BLaER1 treated with 17β-estradiol and CSF1 and Interleukin-3, amounts not matched to agents 10 nM and 100 nM (cell line): ENCODE data around the gene CLCN7.
A peak's percentile ranks its signal among the peaks of the same experiment; 100 is the strongest.

ENCODE experiments used
- H3K27ac ChIP-seq, 11 experiments: shearing (Covaris generic); formaldehyde crosslinking; 2 replicates each; pipeline ENCODE4 v1.8.1; 2022
- H3K27me3 ChIP-seq, 11 experiments: shearing (Covaris generic); formaldehyde crosslinking; 2 replicates each; pipeline ENCODE4 v1.8.1; 2022
- H3K36me3 ChIP-seq, 11 experiments: shearing (Covaris generic); formaldehyde crosslinking; 2 replicates each; pipeline ENCODE4 v1.8.1; 2022
- H3K4me1 ChIP-seq, 10 experiments: shearing (Covaris generic); formaldehyde crosslinking; 2 replicates each; pipeline ENCODE4 v1.8.1; 2022
- H3K4me2 ChIP-seq, 11 experiments: shearing (Covaris generic); formaldehyde crosslinking; 2 replicates each; pipeline ENCODE4 v1.8.1; 2022
- H3K4me3 ChIP-seq, 10 experiments: shearing (Covaris generic); formaldehyde crosslinking; 2 replicates each; pipeline ENCODE4 v1.8.1; 2022
- H3K9ac ChIP-seq, 11 experiments: shearing (Covaris generic); formaldehyde crosslinking; 2 replicates each; pipeline ENCODE4 v1.8.1; 2022
- H3K9me3 ChIP-seq, 11 experiments: shearing (Covaris generic); formaldehyde crosslinking; replicated peaks in 1 of 11; 2 replicates each; pipeline ENCODE4 v1.8.1; 2022
- H4K20me1 ChIP-seq, 11 experiments: shearing (Covaris generic); formaldehyde crosslinking; 2 replicates each; pipeline ENCODE4 v1.8.1; 2022
- Cebpa-rat ChIP-seq, 11 experiments: shearing (Covaris generic); IDR thresholded peaks; 2 replicates each; pipeline ENCODE4 v1.8.1; 2022

Gene CLCN7

DNA sequence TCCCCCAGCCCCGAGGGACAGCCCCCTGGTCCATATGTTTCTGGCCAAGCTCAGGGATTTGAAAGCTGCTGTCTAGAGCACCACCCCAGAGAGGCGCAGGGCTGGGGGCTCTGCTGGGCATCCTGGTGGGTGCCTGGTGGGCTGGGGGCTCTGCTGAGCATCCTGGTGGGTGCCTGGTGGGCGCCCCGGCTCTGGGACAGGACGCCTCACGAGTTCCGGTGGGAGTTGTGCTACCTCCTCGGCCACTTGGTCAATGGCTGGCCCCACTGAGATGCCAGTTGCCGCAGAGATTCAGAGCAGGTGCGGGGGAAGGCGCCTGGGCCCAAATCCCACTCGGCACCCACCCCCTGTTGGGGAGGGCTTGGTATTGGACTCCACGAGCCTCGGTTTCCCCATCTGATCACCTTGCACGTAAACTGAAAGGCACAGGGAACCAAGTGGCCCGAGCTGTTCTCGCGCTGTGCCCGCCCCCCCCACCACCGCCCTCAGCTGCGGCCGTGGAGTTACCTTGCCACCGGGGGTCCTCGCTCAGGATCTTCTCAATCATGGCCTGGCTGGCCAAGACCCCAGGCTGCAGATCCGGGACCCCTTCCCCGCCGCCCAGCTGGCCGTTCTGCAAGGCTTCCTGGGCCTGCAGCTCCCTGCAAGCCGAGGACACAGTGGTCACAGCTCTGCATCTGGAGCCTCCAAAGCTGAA, 73.6 kb downstream of the CLCN7 start:
- Histone ChIP-seq H3K9me3 (no peaks in the 10 kb centered on the region), H3K9ac (no peak overlapping the region), H3K27ac (no peak overlapping the region), H3K27me3 (no peaks in the 10 kb centered on the region), H4K20me1 (peaks cover 32 to 69% (median 51%) of the 10 kb centered on the region in 11 experiments; a peak in 19 of 22 replicates), H3K4me1 (peaks cover 0 to 25% (median 17%) of the 10 kb centered on the region in 10 experiments; a peak in 13 of 20 replicates), H3K4me3 (no peak overlapping the region), H3K36me3 (peaks cover 66 to 88% (median 73%) of the 10 kb centered on the region in 11 experiments), H3K4me2 (no peak overlapping the region)
- TF ChIP-seq Cebpa-rat (IDR thresholded peaks at IDR 0.05) = no peak

- Histone ChIP-seq H3K27ac (no peak overlapping the region), H3K9me3 (no peaks in the 10 kb centered on the region), H3K4me3 (no peak overlapping the region; a peak in 1 of 20 replicates), H3K36me3 (peaks cover 68 to 93% (median 82%) of the 10 kb centered on the region in 11 experiments), H3K4me1 (peaks cover 0 to 21% (median 11%) of the 10 kb centered on the region in 10 experiments; a peak in 13 of 20 replicates), H3K4me2 (peak overlapping the region in 5 of 11 experiments; percentile 24 to 56 (median 36); a peak in 9 of 22 replicates), H3K27me3 (no peaks in the 10 kb centered on the region), H3K9ac (peak overlapping the region in 7 of 11 experiments; percentile 12 to 71 (median 19); a peak in 6 of 22 replicates), H4K20me1 (peaks cover 15 to 57% (median 34%) of the 10 kb centered on the region in 11 experiments; a peak in 19 of 22 replicates)
- no peak for TF ChIP-seq Cebpa-rat (IDR thresholded peaks at IDR 0.05)
Measured at GRCh38 chr16:1398826-1399581, 75.8 kb downstream of the CLCN7 start.

- peaks cover 0 to 28% (median 17%) of the 10 kb centered on the region in 10 experiments; a peak in 13 of 20 replicates for H3K4me1 ChIP-seq
- no peak overlapping the region for H3K27ac ChIP-seq
- peak overlapping the region in 5 of 11 experiments; percentile 24 to 56 (median 36); a peak in 9 of 22 replicates for H3K4me2 ChIP-seq
- H3K9ac ChIP-seq = peak overlapping the region in 6 of 11 experiments; percentile 9 to 71 (median 20); a peak in 5 of 22 replicates
- H3K27me3 ChIP-seq = no peaks in the 10 kb centered on the region
- H3K36me3 ChIP-seq = peaks cover 68 to 93% (median 82%) of the 10 kb centered on the region in 11 experiments
- TF ChIP-seq Cebpa-rat (IDR thresholded peaks at IDR 0.05) = no peak
- no peak overlapping the region; a peak in 1 of 20 replicates for H3K4me3 ChIP-seq
- peaks cover 8 to 57% (median 27%) of the 10 kb centered on the region in 11 experiments; a peak in 15 of 22 replicates for H4K20me1 ChIP-seq
- no peaks in the 10 kb centered on the region for H3K9me3 ChIP-seq
Measured at GRCh38 chr16:1398351-1398750, 76.5 kb downstream of the CLCN7 start.

GRCh38 chr16:1397779-1398178, 77.0 kb downstream of the CLCN7 start:
- no peaks in the 10 kb centered on the region for H3K9me3 ChIP-seq
- no peak overlapping the region for H3K9ac ChIP-seq
- H4K20me1 ChIP-seq = peaks cover 3 to 53% (median 22%) of the 10 kb centered on the region in 11 experiments; a peak in 14 of 22 replicates
- H3K27ac ChIP-seq = no peak overlapping the region
- no peak overlapping the region for H3K4me2 ChIP-seq
- peaks cover 68 to 93% (median 82%) of the 10 kb centered on the region in 11 experiments for H3K36me3 ChIP-seq
- H3K27me3 ChIP-seq = no peaks in the 10 kb centered on the region
- H3K4me3 ChIP-seq = no peak overlapping the region
- peaks cover 0 to 33% (median 20%) of the 10 kb centered on the region in 10 experiments; a peak in 13 of 20 replicates for H3K4me1 ChIP-seq
- TF ChIP-seq Cebpa-rat (IDR thresholded peaks at IDR 0.05) = no peak

- H3K4me1 ChIP-seq = peaks cover 0 to 56% (median 31%) of the 10 kb centered on the region in 10 experiments; a peak in 15 of 20 replicates
- peaks cover 62 to 93% (median 78%) of the 10 kb centered on the region in 11 experiments for H3K36me3 ChIP-seq
- no peak overlapping the region for H3K27ac ChIP-seq
- no peaks in the 10 kb centered on the region for H3K27me3 ChIP-seq
- H3K9me3 ChIP-seq = peaks cover 0 to 17% (median 0%) of the 10 kb centered on the region in 11 experiments; a peak in 8 of 22 replicates
- no peak overlapping the region for H3K4me2 ChIP-seq
- no peak for TF ChIP-seq Cebpa-rat (IDR thresholded peaks at IDR 0.05)
- H4K20me1 ChIP-seq = peaks cover 0 to 37% (median 8%) of the 10 kb centered on the region in 11 experiments; a peak in 13 of 22 replicates
- no peak overlapping the region for H3K9ac ChIP-seq
- H3K4me3 ChIP-seq = no peak overlapping the region
Measured at GRCh38 chr16:1395444-1396031, 79.3 kb downstream of the CLCN7 start.
